Measurements from ENCODE around the gene MYLK2.

GRCh38 chr20:31859266-31859997 lies 40.3 kb downstream of the MYLK2 start:
- TF ChIP-seq CTCF (IDR thresholded peaks at IDR 0.05; ENCODE audit: low read depth, low read length): no peak
- no peak for TF ChIP-seq EZH2phosphoT487 (IDR thresholded peaks at IDR 0.05; ENCODE audit: low read depth)
